H1 (cell line): ENCODE measurements around the gene VSIR.

Experiments used
- TBP ChIP-seq: IDR thresholded peaks from 2 replicates; pipeline ENCODE4 v1.6.1; 2011; ENCODE audit warnings: low read depth, low read length, improper control_type of control experiment
- YY1 ChIP-seq: IDR thresholded peaks from 2 replicates; pipeline ENCODE4 v1.6.1; 2011; ENCODE audit warnings: low read depth, mild to moderate bottlenecking, low read length

- no peak for TF ChIP-seq YY1
- TF ChIP-seq TBP: no peak
Measured at GRCh38 chr10:71753960-71754505, 19.3 kb downstream of the VSIR start.
